Lower lobe of right lung (tissue), 2 donors: ENCODE measurements around the gene CLPX. TPM values are rescaled to one million over a fixed set of nuclear protein-coding genes. Genes with fewer than 3 reads are reported as not detected.
A peak's percentile ranks its signal among the peaks of the same experiment; 100 is the strongest.
"Not testable (repeated sequence)": the region's sequence is repeated elsewhere in the genome, so short reads cannot be mapped to it uniquely, and the experiment has no call there.

ENCODE experiments used
- ATAC-seq, 2 donors: fragments of 200-7000 bp; cut with Tn5 transposase; one replicate each; pipeline ENCODE4 v1.9.1; 2020 to 2022; ENCODE audit warnings: mild to moderate bottlenecking in 2 of 2, moderate library complexity in 2 of 2
- DNase-seq: peaks from one replicate; pipeline ENCODE4 v3.0.0-alpha.2; 2020
- H3K27ac ChIP-seq: fragments of 200-600 bp; one replicate; pipeline ENCODE4 v1.8.0; 2022
- H3K27me3 ChIP-seq: fragments of 200-600 bp; one replicate; pipeline ENCODE4 v1.8.0; 2022; ENCODE audit warnings: low read depth
- H3K36me3 ChIP-seq: fragments of 200-600 bp; one replicate; pipeline ENCODE4 v1.8.0; 2022; ENCODE audit warnings: mild to moderate bottlenecking
- H3K4me1 ChIP-seq: fragments of 200-600 bp; one replicate; pipeline ENCODE4 v1.8.0; 2022
- H3K4me3 ChIP-seq: fragments of 200-600 bp; one replicate; pipeline ENCODE4 v1.8.0; 2022; ENCODE audit warnings: mild to moderate bottlenecking
- H3K9me3 ChIP-seq: fragments of 200-600 bp; one replicate; pipeline ENCODE4 v1.8.0; 2022
- CTCF ChIP-seq: fragments of 200-600 bp; IDR thresholded peaks from one replicate; pipeline ENCODE4 v1.8.0; 2022; ENCODE audit warnings: antibody characterized with exemption, mild to moderate bottlenecking
- intact Hi-C: fragments of 100-400 bp; cut with DNase I; formaldehyde crosslinking; loops from one replicate; pipeline ENCODE4 v1.11.0; 2022
- long read RNA-seq: library from polyadenylated mRNA; unstranded; transcript quantifications from one replicate; pipeline ENCODE4 v2.0.0, GENCODE V29; 2021
- total RNA-seq: library from RNA; stranded (reverse); fragmentation: NEBNext Ultra II Directional; extraction: Animal tissue kit (Norgen Biotek cat#: 25700); gene quantifications from one replicate; pipeline ENCODE4 v1.2.1, GENCODE V29; 2021
- donor health status: DM: no; HTN: yes; CAD: no; lungs with severe emphysema.

Gene CLPX
- total RNA-seq: 43.4 TPM
- long read RNA-seq, full-length matches to known transcripts: 23 of 48 reads
- long read RNA-seq, partial matches to known transcripts: 11 of 48 reads
- long read RNA-seq, other reads (novel, unspliced or antisense): 14 of 48 reads

- Histone ChIP-seq H3K36me3 (peaks cover 2% of the 10 kb centered on the region), H3K4me3 (peak within 1 kb of the TSS; percentile 94), H3K27me3 (no peaks in the 10 kb centered on the region), H3K4me1 (peaks cover 21% of the 10 kb centered on the region), H3K27ac (peak within 1 kb of the TSS; percentile 93), H3K9me3 (no peaks in the 10 kb centered on the region)
- ATAC-seq: peak; percentile 96 to 98
- intact Hi-C loops: loop anchor here (10.0 kb wide), 1 partner anchor 90 kb away; no protein-coding TSS in a partner anchor
- TF ChIP-seq CTCF: no peak
- DNase-seq: peak; percentile 96
Observed at GRCh38 chr15:65184868-65185717, at the start of gene CLPX. CLPX (minus strand) TSS chr15:65185342; CDS start chr15:65185153, 189 bp downstream.

- no peak for TF ChIP-seq CTCF
- Histone ChIP-seq H3K27me3 (no peaks in the 10 kb centered on the region), H3K36me3 (no peaks in the 10 kb centered on the region), H3K4me1 (no peaks in the 10 kb centered on the region), H3K4me3 (no peak overlapping the region), H3K27ac (no peak overlapping the region), H3K9me3 (no peaks in the 10 kb centered on the region)
- intact Hi-C loops: no loop called here
- ATAC-seq (no peak), DNase-seq (no peak)
Observed at GRCh38 chr15:65233696-65234095, 48.6 kb upstream of the CLPX start.

- H3K36me3 ChIP-seq: no peaks in the 10 kb centered on the region
- no peaks in the 10 kb centered on the region for H3K4me1 ChIP-seq
- no peak for TF ChIP-seq CTCF
- H3K27me3 ChIP-seq: no peaks in the 10 kb centered on the region
- no peak for ATAC-seq
- H3K4me3 ChIP-seq: no peak overlapping the region
- no peak overlapping the region for H3K27ac ChIP-seq
- no peak for DNase-seq
- no peaks in the 10 kb centered on the region for H3K9me3 ChIP-seq
- intact Hi-C loops: no loop called here
Observed at GRCh38 chr15:65232520-65232919, 47.4 kb upstream of the CLPX start.

GRCh38 chr15:65231306-65231705 is 46.2 kb upstream of the CLPX start:
- H3K4me3 ChIP-seq: no peak overlapping the region
- H3K9me3 ChIP-seq: no peaks in the 10 kb centered on the region
- no peaks in the 10 kb centered on the region for H3K4me1 ChIP-seq
- intact Hi-C loops: no loop called here
- H3K27ac ChIP-seq: no peak overlapping the region
- no peak for DNase-seq
- H3K36me3 ChIP-seq: no peaks in the 10 kb centered on the region
- H3K27me3 ChIP-seq: no peaks in the 10 kb centered on the region
- no peak for TF ChIP-seq CTCF
- no peak for ATAC-seq

GRCh38 chr15:65226901-65227300 is 41.8 kb upstream of the CLPX start:
- ATAC-seq, H3K36me3 ChIP-seq, intact Hi-C loops, H3K27me3 ChIP-seq, H3K9me3 ChIP-seq, H3K4me1 ChIP-seq, H3K27ac ChIP-seq, DNase-seq, H3K4me3 ChIP-seq: not testable (repeated sequence)

- H3K27me3 ChIP-seq: no peaks in the 10 kb centered on the region
- no peaks in the 10 kb centered on the region for H3K9me3 ChIP-seq
- intact Hi-C loops: no loop called here
- ATAC-seq: peak in 1 of 2 donors; percentile 21
- no peak for TF ChIP-seq CTCF
- no peaks in the 10 kb centered on the region for H3K4me1 ChIP-seq
- no peak overlapping the region for H3K27ac ChIP-seq
- no peak for DNase-seq
- H3K4me3 ChIP-seq: no peak overlapping the region
- no peaks in the 10 kb centered on the region for H3K36me3 ChIP-seq
Observed at GRCh38 chr15:65226221-65226620, 41.1 kb upstream of the CLPX start.
